ENCODE measurements around the gene TTLL6.

DNA sequence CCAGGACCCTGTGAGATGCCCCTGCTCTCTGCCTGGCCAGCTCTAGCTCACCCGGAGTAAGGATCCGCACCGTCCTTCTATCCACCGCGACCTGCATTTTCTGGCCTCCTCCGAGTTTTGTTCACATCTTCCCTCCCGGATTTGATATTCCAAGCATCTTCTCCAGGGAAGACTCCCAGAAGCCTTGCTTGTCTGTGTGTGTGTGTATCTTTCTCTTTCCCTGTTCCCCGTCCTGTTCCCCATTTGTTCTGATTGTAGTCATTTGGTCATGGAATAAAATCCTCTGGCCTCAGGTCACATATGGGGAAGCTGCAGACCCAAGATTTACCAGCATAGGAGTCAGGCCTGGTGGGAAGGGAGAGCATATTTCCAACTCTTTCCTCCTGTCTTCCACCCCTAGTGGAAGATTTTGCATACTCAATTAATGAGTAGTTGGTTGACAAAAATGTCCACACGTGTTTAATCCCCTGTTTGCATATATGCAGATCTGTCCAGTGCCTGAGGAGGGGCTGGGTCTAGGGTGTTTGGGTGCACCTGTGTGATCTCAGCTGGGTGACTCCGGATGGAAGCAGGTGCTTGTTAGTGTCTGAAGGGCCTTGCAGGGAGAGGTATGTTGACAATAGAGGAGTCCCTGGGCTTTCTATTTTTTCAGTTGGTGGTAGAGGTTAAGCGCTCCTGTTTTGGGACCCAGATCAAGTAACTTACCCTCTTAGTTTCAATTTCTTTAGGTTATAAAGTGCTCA, 96.6 kb downstream of the TTLL6 start:
- TF ChIP-seq, protein P1, sequence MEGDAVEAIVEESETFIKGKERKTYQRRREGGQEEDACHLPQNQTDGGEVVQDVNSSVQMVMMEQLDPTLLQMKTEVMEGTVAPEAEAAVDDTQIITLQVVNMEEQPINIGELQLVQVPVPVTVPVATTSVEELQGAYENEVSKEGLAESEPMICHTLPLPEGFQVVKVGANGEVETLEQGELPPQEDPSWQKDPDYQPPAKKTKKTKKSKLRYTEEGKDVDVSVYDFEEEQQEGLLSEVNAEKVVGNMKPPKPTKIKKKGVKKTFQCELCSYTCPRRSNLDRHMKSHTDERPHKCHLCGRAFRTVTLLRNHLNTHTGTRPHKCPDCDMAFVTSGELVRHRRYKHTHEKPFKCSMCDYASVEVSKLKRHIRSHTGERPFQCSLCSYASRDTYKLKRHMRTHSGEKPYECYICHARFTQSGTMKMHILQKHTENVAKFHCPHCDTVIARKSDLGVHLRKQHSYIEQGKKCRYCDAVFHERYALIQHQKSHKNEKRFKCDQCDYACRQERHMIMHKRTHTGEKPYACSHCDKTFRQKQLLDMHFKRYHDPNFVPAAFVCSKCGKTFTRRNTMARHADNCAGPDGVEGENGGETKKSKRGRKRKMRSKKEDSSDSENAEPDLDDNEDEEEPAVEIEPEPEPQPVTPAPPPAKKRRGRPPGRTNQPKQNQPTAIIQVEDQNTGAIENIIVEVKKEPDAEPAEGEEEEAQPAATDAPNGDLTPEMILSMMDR (conservative IDR thresholded peaks at IDR 0.05; ENCODE audit: low read length), result no peak
- TF ChIP-seq EZH2phosphoT487 (IDR thresholded peaks at IDR 0.05; ENCODE audit: borderline replicate concordance), result no peak

All from Loucy (cell line).